ENCODE data around the gene CCDC88C.
"Not testable (repeated sequence)": the region's sequence is repeated elsewhere in the genome, so short reads cannot be mapped to it uniquely, and the experiment has no call there.

CCDC88C gene

DNA sequence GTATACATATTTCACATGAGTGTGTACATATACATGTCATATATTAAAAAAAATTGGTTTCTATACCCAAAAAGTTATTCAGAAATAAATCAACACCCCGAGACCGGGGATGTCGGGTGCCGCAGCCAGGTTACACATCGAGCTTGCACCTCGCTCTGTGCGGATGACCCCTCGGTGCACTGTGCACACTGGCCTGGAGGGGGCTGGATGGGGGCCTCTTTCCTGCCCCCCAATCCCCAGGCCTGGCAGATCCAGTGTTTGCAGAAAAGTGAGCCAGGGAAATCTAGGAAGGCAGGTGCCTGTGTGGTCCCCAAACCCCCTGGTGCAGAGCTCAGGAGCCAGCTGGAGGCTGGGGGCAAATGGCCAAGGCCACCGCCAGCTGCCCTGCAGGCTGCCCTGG, 146.0 kb downstream of the CCDC88C start:
- DNase-seq (ENCODE audit: low read depth, low spot score) = no peak

- DNase-seq (ENCODE audit: low read depth, low spot score) = no peak
Observed at GRCh38 chr14:91270619-91271018, 147.0 kb downstream of the CCDC88C start.

DNA sequence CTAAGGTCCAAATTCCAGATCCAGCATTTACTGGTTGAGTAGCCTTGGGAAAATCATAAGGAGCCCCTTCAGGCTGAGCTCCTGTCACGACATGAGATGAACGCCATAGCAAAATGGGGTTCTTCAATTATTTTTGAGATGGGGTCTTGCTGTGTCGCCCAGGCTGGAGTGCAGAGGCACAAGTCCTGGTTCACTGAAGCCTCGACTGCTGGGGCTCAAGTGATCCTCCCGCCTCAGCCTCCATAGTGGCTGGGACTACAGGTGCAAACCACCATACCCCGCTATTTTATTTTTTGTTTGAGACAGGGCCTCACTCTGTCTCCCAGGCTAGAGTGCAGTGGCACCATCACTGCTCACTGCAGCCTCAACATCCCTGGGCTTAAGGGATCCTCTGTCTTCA, 147.4 kb downstream of the CCDC88C start:
- no peak for DNase-seq (ENCODE audit: low read depth, low spot score)

GRCh38 chr14:91269076-91269991, 148.3 kb downstream of the CCDC88C start:
- DNase-seq (ENCODE audit: low read depth, low spot score) = no peak

GRCh38 chr14:91267965-91268437, 149.6 kb downstream of the CCDC88C start:
- DNase-seq (ENCODE audit: low read depth, low spot score) = no peak

DNA sequence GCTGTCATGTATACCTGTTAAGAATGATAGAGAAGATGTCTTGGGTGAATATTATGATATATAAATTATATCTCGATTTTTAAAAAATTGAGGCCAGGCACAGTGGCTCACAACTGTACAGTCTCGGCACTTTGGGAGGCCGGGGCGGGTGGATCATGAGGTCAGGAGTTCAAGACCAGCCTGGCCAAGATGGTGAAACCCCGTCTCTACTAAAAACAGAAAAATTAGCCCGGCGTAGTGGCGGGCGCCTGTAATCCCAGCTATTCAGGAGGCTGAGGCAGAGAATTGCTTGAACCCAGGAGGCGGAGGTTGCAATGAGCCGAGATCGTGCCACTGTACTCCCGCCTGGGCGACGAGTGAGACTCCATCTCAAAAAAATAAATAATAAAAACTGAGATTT, 151.3 kb downstream of the CCDC88C start:
- DNase-seq (ENCODE audit: low read depth, low spot score) = not testable (repeated sequence)

DNA sequence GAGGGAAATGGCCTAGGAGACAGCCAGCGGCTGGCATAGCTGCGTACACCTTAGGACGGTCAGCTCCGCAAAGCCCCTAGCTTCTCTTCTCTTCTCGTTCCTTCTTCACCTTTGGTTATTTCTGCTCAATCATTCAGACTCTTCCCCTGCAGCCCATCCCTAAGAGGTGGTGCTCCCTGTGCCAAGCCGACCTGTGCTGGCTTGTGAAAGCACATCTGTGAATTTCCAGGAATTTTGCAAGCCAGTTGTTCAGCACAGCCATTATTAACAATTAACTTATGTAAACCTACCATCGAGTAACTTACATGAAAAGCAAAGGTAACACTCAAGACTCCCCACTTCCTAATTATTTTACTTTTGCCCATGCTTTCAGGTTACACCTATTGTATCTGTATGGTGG, 152.2 kb downstream of the CCDC88C start:
- DNase-seq (ENCODE audit: low read depth, low spot score) = no peak

DNA sequence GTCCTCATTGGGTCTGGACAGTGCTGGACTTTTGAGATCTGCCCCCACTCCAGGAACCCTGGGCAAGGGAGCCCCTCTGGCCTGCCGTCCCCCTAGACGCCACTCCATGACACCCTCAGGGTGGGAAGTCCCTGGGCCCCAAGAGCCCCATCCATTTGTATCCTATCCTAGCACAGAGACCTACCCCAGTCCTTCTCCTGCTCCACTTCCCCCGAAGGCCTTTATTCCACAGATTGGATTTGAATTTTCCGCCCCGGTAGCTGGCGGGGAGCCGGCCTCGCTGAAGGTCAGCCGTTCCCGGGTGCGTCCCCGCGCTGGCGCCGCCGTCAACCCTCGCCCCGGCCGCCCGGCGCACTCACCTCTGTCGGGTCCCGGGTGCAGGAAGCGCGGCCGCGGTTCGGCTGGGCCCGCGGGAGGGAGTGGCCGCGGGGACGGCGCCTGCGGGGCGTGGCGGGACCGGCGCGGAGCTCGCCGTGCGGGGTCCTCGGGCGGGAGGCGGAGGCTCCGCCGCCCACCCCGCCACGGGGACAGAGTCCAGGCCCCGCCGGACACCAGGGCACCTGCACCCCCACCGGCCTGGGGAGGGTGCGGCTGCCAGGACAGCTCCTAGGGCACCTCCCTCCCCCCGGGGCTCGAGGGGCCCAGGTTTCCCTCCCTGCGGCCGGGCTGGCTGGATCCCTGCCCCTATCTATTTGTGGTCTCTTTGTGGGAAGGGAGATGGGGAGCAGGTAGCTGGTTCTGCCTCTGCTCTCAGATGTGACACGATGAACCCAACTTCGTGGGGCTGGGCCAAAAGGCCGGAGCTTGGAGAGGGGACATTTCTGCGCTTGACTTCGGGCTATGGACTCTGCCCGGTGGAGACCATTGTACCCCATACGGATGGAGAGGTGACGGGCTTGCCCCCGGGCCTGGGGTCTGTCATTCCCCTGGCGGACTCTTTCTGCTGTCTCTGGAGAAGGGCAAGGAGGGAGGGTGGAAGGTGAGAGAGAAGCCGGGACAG, 153.2 kb downstream of the CCDC88C start:
- DNase-seq (ENCODE audit: low read depth, low spot score) = no peak

- DNase-seq (ENCODE audit: low read depth, low spot score) = no peak
Observed at GRCh38 chr14:91263329-91263728, 154.3 kb downstream of the CCDC88C start.

GRCh38 chr14:91261986-91262549, 155.6 kb downstream of the CCDC88C start:
- DNase-seq (ENCODE audit: low read depth, low spot score) = no peak

GRCh38 chr14:91261115-91261514, 156.5 kb downstream of the CCDC88C start:
- DNase-seq (ENCODE audit: low read depth, low spot score) = no peak

DNA sequence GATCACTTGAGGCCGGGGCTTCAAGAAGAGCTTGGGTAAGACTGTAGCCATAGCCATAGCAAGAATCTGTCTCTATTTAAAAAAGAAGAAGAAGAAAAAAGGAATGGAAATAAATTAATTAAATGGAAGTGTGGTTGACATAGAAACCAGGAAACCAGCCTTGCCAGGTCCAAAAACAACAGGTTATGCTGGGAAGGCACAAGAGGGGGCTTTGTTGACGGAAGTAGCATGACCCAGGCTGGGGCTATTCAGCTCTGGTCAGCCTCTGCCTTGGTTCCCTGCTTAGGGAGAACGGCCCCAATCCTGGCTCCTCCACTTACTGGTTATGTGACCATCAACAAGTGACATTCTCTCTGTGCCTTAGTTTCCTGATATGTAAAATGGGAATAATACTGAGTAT, 158.7 kb downstream of the CCDC88C start:
- DNase-seq (ENCODE audit: low read depth, low spot score) = no peak

GRCh38 chr14:91258011-91258618, 159.5 kb downstream of the CCDC88C start:
- no peak for DNase-seq (ENCODE audit: low read depth, low spot score)

- no peak for DNase-seq (ENCODE audit: low read depth, low spot score)
Observed at GRCh38 chr14:91257328-91258010, 160.2 kb downstream of the CCDC88C start.

DNA sequence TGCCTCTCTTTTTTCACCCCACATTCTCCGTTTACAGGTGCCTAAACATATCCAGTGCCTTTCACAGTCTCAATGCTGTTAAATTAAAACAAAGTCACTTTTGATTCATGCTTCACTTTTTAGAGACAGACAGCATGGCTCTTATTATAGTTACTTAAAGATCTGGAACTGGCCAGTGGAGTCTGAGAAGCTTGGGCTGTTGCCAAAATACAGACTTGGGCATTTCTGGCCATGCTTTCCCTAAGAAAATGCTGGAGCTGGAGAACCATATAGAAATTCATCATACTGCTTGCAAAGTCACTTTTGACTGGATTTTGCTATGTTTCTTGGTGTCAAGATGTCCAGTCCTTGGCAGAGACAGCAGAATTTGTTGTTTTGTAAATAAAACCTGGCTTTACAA, 161.0 kb downstream of the CCDC88C start:
- no peak for DNase-seq (ENCODE audit: low read depth, low spot score)

GRCh38 chr14:91255026-91255695, 162.5 kb downstream of the CCDC88C start:
- no peak for DNase-seq (ENCODE audit: low read depth, low spot score)

DNA sequence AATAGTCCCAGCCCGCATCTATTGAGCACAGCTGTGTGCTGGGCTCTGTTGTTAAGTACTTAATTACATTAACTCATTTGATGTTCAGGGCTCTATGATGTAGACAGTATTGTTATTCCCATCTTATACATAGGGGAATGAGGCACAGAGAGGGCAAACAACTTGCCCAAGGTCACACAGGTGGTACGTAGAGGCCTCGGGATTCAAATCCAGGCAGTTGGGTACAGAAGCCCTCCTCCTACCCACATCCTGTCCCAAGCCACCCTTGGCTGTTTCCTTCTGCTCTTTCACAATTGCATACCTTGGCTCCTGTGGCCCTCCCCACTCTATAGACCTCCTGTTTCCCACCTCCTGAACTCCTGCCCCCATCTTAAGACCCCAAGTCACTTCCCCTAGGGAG, 163.2 kb downstream of the CCDC88C start:
- no peak for DNase-seq (ENCODE audit: low read depth, low spot score)

GRCh38 chr14:91253795-91254323, 163.8 kb downstream of the CCDC88C start:
- no peak for DNase-seq (ENCODE audit: low read depth, low spot score)

DNA sequence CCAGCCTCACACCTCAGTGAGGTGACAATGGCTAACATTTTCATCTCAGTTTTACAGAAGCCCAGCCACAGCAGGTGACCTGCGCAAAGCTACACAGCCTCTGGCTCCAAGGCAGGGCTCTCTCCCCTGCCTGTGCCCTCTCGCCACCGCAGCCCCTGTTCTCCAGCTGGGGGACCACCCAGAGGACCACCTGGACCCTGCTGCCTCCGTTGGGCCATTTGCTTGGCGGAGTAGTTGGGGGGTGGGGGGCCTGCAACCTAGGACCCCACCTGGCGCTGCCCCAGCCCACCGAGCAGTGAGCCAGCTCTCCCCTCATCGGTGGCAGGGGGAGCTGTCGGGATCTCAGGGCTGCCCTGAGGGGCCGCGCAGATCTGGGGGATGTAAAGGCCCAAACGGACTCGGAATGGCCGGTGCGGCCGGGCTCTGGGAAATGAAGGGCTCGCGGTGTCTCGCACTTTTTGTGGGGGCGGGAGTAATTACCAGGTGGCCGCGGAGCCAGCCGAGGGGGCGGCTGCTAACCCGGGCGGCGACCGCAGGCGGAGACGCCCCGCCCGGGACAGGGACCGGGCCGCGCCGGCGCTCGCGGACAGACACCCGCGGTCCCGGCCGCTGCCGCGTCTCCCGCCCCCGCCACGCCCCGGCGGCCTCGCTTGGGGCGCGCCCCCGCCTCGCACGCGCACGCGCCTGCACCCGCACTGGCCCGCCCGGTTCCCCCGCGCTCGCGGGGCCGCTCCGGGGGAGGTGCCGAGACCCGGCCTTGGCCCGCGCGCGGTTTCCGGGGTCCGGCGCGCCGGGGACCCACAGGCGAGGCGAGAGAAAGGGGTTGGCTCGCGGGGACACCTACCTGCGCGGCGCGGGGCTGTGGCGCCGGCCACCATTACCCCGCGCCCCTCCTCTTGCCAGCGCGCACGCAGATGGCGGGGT, 164.5 kb downstream of the CCDC88C start:
- no peak for DNase-seq (ENCODE audit: low read depth, low spot score)

All from activated CD4-positive, CD25-positive, alpha-beta regulatory T cell treated with anti-CD3 and anti-CD28 coated beads, Interleukin-2, amount 50 U/mL, for 16 hours (primary cell).